Right atrium auricular region (tissue), 2 donors: ENCODE measurements around the gene CDK14. TPM values are rescaled to one million over a fixed set of nuclear protein-coding genes. Genes with fewer than 3 reads are reported as not detected.

Source experiments
- DNase-seq: peaks from one replicate; pipeline ENCODE4 v3.0.0-alpha.2; 2019; ENCODE audit warnings: low spot score
- H3K27ac ChIP-seq, 2 donors: fragments of 200-600 bp; sonication (generic); 1 replicate in 1 of 2; 2 replicates in 1 of 2; pipeline ENCODE4 v1.5.1; 2016 to 2019
- H3K27me3 ChIP-seq, 2 donors: fragments of 200-600 bp; sonication (generic); one replicate each; pipeline versions ENCODE4 v1.5.1 to v1.6.0; 2017 to 2019
- H3K36me3 ChIP-seq: fragments of 200-600 bp; sonication (generic); one replicate; pipeline ENCODE4 v1.5.1; 2016
- H3K4me1 ChIP-seq, 2 donors: fragments of 200-600 bp; sonication (generic); one replicate each; pipeline versions ENCODE4 v1.5.1 to v1.6.0; 2017 to 2019
- H3K4me3 ChIP-seq, 2 donors: fragments of 200-600 bp; sonication (generic); 1 replicate in 1 of 2; 2 replicates in 1 of 2; pipeline ENCODE4 v1.5.1; 2017 to 2019; ENCODE audit warnings: mild to moderate bottlenecking in 1 of 2, moderate library complexity in 1 of 2
- H3K9me3 ChIP-seq, 2 donors: fragments of 200-600 bp; sonication (generic); one replicate each; pipeline ENCODE4 v1.5.1; 2019
- CTCF ChIP-seq, 2 donors: fragments of 200-600 bp; sonication (generic); IDR thresholded peaks; one replicate each; pipeline ENCODE4 v1.5.1; 2019; ENCODE audit warnings: antibody characterized with exemption in 2 of 2
- total RNA-seq, 2 donors: library from RNA; depleted of rRNA; stranded (reverse); fragments of >200 nt; gene quantifications; one replicate each; pipeline ENCODE4 v1.1.0, GENCODE V29; 2016

The CDK14 gene
- total RNA-seq, 2 donors from 2014 or later, result 21.5 to 37.9 TPM

DNA sequence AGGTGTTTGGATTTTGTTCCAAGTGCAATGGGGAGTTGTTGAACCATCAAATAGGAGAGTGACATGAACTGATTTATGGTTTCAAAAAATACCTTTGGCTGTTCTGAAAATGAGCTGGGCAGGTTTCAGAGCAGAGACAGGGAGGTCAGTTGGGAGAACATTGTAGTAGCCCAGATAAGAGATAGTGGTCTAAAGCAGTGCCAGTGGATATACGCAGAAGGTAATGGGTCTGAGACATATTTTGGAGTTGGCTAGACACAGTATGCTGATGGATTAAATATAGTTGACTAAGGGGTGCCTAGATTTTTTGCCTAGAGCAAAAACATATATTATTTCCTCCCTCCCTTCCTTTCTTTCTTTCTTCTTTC, 21.3 kb upstream of the CDK14 start:
- H3K9me3 ChIP-seq, result no peaks in the 10 kb centered on the region
- H3K4me1 ChIP-seq, result peaks cover 0 to 6% of the 10 kb centered on the region in 2 donors
- H3K4me3 ChIP-seq, result no peak overlapping the region
- TF ChIP-seq CTCF (IDR thresholded peaks at IDR 0.05), result no peak
- DNase-seq, result no peak
- H3K27me3 ChIP-seq, result no peaks in the 10 kb centered on the region
- H3K36me3 ChIP-seq, result no peaks in the 10 kb centered on the region
- peak overlapping the region; percentile 35 to 54 for H3K27ac ChIP-seq

DNA sequence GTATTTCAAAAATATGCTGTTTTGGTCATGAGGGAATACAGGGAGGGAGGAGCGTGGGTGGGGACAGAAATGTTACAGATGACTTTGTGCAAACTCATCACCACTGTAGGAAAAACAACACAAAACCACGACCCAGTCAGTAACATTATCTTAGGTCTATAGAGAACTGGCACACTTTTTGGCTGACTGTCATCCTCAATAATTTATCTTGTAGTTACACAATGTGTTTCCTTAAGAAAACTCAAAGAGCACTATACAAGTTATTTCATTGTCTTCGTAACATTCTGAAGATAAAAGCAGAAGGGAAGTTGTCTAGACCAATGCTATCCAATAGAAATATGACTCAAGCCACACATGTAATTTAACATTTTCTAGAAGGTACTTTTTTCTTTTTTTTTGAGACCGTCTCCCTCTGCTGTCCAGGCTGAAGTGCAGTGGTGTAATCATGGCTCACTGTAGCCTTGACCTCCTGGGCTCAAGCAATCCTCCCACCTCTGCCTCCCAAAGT, 16.9 kb upstream of the CDK14 start:
- Histone ChIP-seq H3K27ac (no peak overlapping the region), H3K9me3 (no peaks in the 10 kb centered on the region), H3K4me1 (no peaks in the 10 kb centered on the region), H3K4me3 (no peak overlapping the region), H3K36me3 (no peaks in the 10 kb centered on the region), H3K27me3 (no peaks in the 10 kb centered on the region)
- no peak for TF ChIP-seq CTCF (IDR thresholded peaks at IDR 0.05)
- no peak for DNase-seq

DNA sequence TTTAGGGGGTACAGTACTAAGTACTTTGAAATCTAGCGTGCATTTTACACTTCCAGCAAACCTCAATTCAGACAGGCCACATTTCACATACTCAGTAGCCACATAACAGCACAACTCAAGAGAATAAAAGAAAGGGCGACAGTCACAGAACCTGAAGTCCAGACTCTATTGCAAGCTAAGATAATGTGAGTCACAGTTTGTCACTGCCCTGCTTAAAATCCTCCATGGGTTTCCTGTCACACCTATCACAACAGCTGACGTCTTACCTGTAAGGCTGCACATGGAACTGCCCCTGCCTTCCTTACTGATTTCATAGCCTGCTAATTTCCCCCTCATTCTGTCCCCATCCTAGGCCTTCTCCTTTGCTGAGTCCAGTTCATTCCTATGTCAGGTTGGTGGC, 16.1 kb upstream of the CDK14 start:
- H3K36me3 ChIP-seq, result no peaks in the 10 kb centered on the region
- H3K4me1 ChIP-seq, result no peaks in the 10 kb centered on the region
- H3K4me3 ChIP-seq, result no peak overlapping the region
- DNase-seq, result no peak
- H3K27me3 ChIP-seq, result no peaks in the 10 kb centered on the region
- no peaks in the 10 kb centered on the region for H3K9me3 ChIP-seq
- no peak for TF ChIP-seq CTCF (IDR thresholded peaks at IDR 0.05)
- no peak overlapping the region for H3K27ac ChIP-seq

DNA sequence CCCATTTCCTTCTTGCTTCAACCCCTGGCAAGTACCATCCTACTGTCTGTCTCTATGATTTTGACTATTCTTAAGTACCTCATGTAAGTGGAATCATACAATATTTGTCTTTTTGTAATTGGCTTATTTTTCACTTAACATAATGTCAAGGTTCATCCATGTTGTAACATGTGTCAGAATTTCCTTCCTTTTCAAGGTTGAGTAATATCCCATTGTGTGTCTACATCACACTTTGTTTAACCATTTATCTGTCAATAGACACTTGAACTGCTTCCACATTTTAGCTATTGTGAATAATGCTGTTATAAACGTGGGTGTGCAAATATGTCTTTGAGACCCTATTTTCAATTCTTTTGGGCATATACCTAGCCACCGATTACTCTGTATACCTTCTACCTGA, 14.0 kb upstream of the CDK14 start:
- no peaks in the 10 kb centered on the region for H3K9me3 ChIP-seq
- H3K27me3 ChIP-seq, result no peaks in the 10 kb centered on the region
- no peaks in the 10 kb centered on the region for H3K36me3 ChIP-seq
- no peak overlapping the region for H3K4me3 ChIP-seq
- no peaks in the 10 kb centered on the region for H3K4me1 ChIP-seq
- H3K27ac ChIP-seq, result no peak overlapping the region
- DNase-seq, result no peak
- TF ChIP-seq CTCF (IDR thresholded peaks at IDR 0.05), result no peak

- no peaks in the 10 kb centered on the region for H3K9me3 ChIP-seq
- no peak overlapping the region for H3K27ac ChIP-seq
- no peak for TF ChIP-seq CTCF (IDR thresholded peaks at IDR 0.05)
- H3K36me3 ChIP-seq, result no peaks in the 10 kb centered on the region
- H3K4me1 ChIP-seq, result no peaks in the 10 kb centered on the region
- H3K4me3 ChIP-seq, result no peak overlapping the region
- DNase-seq, result no peak
- H3K27me3 ChIP-seq, result no peaks in the 10 kb centered on the region
Observed at GRCh38 chr7:90584378-90584777, 11.7 kb upstream of the CDK14 start.

DNA sequence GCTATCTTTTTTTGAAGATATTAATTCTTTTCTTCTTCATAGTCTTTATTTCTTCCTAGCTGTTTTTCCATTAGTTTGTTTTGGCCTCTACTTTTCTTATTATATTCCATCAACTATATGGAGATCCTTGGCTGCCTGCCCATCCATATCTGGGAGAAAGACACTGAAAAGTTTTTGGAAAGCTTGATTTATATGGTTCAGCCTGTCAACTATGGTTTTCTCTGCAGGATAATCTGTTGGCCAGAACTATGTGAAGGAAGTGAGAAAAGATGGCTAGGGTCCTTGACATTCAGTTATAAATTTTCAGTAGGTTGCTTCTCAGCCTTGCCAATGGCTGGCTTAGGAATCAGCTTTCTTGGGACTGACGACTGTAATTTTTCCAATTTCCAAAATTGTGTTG, 10.0 kb upstream of the CDK14 start:
- Histone ChIP-seq H3K9me3 (no peaks in the 10 kb centered on the region), H3K36me3 (no peaks in the 10 kb centered on the region), H3K27ac (no peak overlapping the region), H3K4me3 (no peak overlapping the region), H3K27me3 (no peaks in the 10 kb centered on the region), H3K4me1 (no peaks in the 10 kb centered on the region)
- no peak for TF ChIP-seq CTCF (IDR thresholded peaks at IDR 0.05)
- DNase-seq, result no peak
